CD4-positive, CD25-positive, alpha-beta regulatory T cell (primary cell): Measurements from ENCODE around the gene LMNA. TPM values are rescaled to one million over a fixed set of nuclear protein-coding genes. Genes with fewer than 3 reads are reported as not detected.

Experiments used
- ATAC-seq, 2 donors: fragments of 150-1000 bp; cut with Tn5 transposase; one replicate each; pipeline ENCODE4 v1.10.0; 2021; ENCODE audit warnings: low read depth in 2 of 2, moderate number of reproducible peaks in 2 of 2, moderate library complexity in 1 of 2
- DNase-seq, 3 donors: peaks; one replicate each; pipeline versions ENCODE4 v3.0.0 to v3.0.0-alpha.2; 2012 to 2022; ENCODE audit warnings: mixed read lengths in 1 of 3
- H3K27ac ChIP-seq: one replicate; pipeline ENCODE4 v1.7.0; 2013; ENCODE audit warnings: mild to moderate bottlenecking, low read length; ENCODE audit not compliant: insufficient read depth, poor library complexity, severe bottlenecking
- H3K27me3 ChIP-seq: one replicate; pipeline ENCODE4 v1.7.0; 2013; ENCODE audit warnings: low read length; ENCODE audit not compliant: control insufficient read depth, insufficient read depth
- H3K36me3 ChIP-seq: one replicate; pipeline ENCODE4 v1.7.0; 2013; ENCODE audit warnings: mild to moderate bottlenecking, low read length, moderate library complexity; ENCODE audit not compliant: control insufficient read depth, insufficient read depth
- H3K4me1 ChIP-seq: 2 replicates; pipeline ENCODE4 v1.7.0; 2013; ENCODE audit warnings: mild to moderate bottlenecking, low read length; ENCODE audit not compliant: insufficient read depth, control insufficient read depth, poor library complexity, severe bottlenecking
- H3K4me3 ChIP-seq: one replicate; pipeline ENCODE4 v1.7.0; 2013; ENCODE audit warnings: low read depth, mild to moderate bottlenecking, low read length, moderate library complexity
- H3K9me3 ChIP-seq, 2 experiments: 1 replicate in 1 of 2; 2 replicates in 1 of 2; pipeline ENCODE4 v1.7.0; 2013; ENCODE audit warnings: low read length in 2 of 2, mild to moderate bottlenecking in 1 of 2, moderate library complexity in 1 of 2; ENCODE audit not compliant: control insufficient read depth in 2 of 2
- H3K27ac Mint-ChIP-seq, 3 donors: one replicate each; pipeline ENCODE4 v1.8.0; 2020 to 2022; ENCODE audit warnings: mild to moderate bottlenecking in 3 of 3, mixed read lengths in 3 of 3, moderate library complexity in 2 of 3
- H3K27me3 Mint-ChIP-seq: one replicate; pipeline ENCODE4 v1.8.0; 2022; ENCODE audit warnings: mild to moderate bottlenecking, mixed read lengths
- H3K36me3 Mint-ChIP-seq: one replicate; pipeline ENCODE4 v1.8.0; 2020; ENCODE audit warnings: mixed read lengths
- H3K4me1 Mint-ChIP-seq, 4 donors: one replicate each; pipeline ENCODE4 v1.8.0; 2020 to 2022; ENCODE audit warnings: mixed read lengths in 4 of 4, mild to moderate bottlenecking in 1 of 4
- H3K4me3 Mint-ChIP-seq, 4 donors: one replicate each; pipeline ENCODE4 v1.8.0; 2020 to 2022; ENCODE audit warnings: mild to moderate bottlenecking in 4 of 4, mixed read lengths in 4 of 4, moderate library complexity in 3 of 4
- H3K9me3 Mint-ChIP-seq, 7 donors: one replicate each; pipeline ENCODE4 v1.8.0; 2020 to 2022; ENCODE audit warnings: mixed read lengths in 7 of 7, mild to moderate bottlenecking in 3 of 7, moderate library complexity in 2 of 7
- polyA plus RNA-seq, 4 donors: library from polyadenylated mRNA; unstranded; fragments of 300-500 nt; fragmentation: Illumina TruSeq; gene quantifications; one replicate each; pipeline ENCODE4 v1.2.3, GENCODE V29; 2021
- total RNA-seq: library from RNA; stranded (reverse); gene quantifications from one replicate; pipeline ENCODE4 v1.2.3, GENCODE V29; 2022

Gene LMNA
- total and polyA plus RNA-seq, 5 donors from 2014 or later = 54.1 to 1,807 (median 95.6) TPM

- Mint-ChIP-seq H3K27me3 (no peaks in the 10 kb centered on the region), H3K36me3 (no peaks in the 10 kb centered on the region), H3K27ac (no peak overlapping the region), H3K4me1 (peaks cover 6 to 17% (median 11%) of the 10 kb centered on the region in 4 donors), H3K4me3 (peak overlapping the region in 1 of 4 donors; percentile 51), H3K9me3 (peaks cover 0 to 5% (median 0%) of the 10 kb centered on the region in 7 donors)
- no peaks in the 10 kb centered on the region for H3K9me3 ChIP-seq
- no peak for ATAC-seq
- no peaks in the 10 kb centered on the region for H3K36me3 ChIP-seq
- peaks cover 11% of the 10 kb centered on the region for H3K4me1 ChIP-seq
- H3K27me3 ChIP-seq = no peaks in the 10 kb centered on the region
- no peak for DNase-seq
- no peak overlapping the region for H3K27ac ChIP-seq
- no peak overlapping the region for H3K4me3 ChIP-seq
These were observed 30.2 kb downstream of the LMNA start for GRCh38 chr1:156144742-156145141.

GRCh38 chr1:156145650-156146019 lies 31.1 kb downstream of the LMNA start:
- ATAC-seq (no peak), DNase-seq (no peak)
- Mint-ChIP-seq H3K36me3 (no peaks in the 10 kb centered on the region), H3K4me3 (no peak overlapping the region), H3K27ac (peak overlapping the region in 2 of 3 donors; percentile 0 to 94), H3K4me1 (peaks cover 6 to 17% (median 11%) of the 10 kb centered on the region in 4 donors), H3K27me3 (no peaks in the 10 kb centered on the region), H3K9me3 (peaks cover 0 to 1% (median 0%) of the 10 kb centered on the region in 7 donors)
- H3K4me3 ChIP-seq = no peak overlapping the region
- H3K36me3 ChIP-seq = no peaks in the 10 kb centered on the region
- peaks cover 11% of the 10 kb centered on the region for H3K4me1 ChIP-seq
- no peaks in the 10 kb centered on the region for H3K9me3 ChIP-seq
- no peaks in the 10 kb centered on the region for H3K27me3 ChIP-seq
- H3K27ac ChIP-seq = no peak overlapping the region

- DNase-seq (peak; percentile 27 to 89 (median 74)), ATAC-seq (peak; percentile 73 to 81)
- peaks cover 0 to 1% (median 0%) of the 10 kb centered on the region in 7 donors for H3K9me3 Mint-ChIP-seq
- H3K27ac Mint-ChIP-seq = peak overlapping the region; percentile 0 to 94 (median 79)
- Histone ChIP-seq H3K27ac (no peak overlapping the region), H3K27me3 (no peaks in the 10 kb centered on the region), H3K4me3 (peak overlapping the region; percentile 47), H3K36me3 (no peaks in the 10 kb centered on the region), H3K9me3 (no peaks in the 10 kb centered on the region), H3K4me1 (peaks cover 11% of the 10 kb centered on the region)
- H3K4me3 Mint-ChIP-seq = peak overlapping the region; percentile 6 to 86 (median 63)
- H3K4me1 Mint-ChIP-seq = peaks cover 6 to 17% (median 11%) of the 10 kb centered on the region in 4 donors
- H3K27me3 Mint-ChIP-seq = no peaks in the 10 kb centered on the region
- no peaks in the 10 kb centered on the region for H3K36me3 Mint-ChIP-seq
These were observed 31.7 kb downstream of the LMNA start for GRCh38 chr1:156146020-156146768.

- DNase-seq = peak in 2 of 3 donors; percentile 12 to 53
- H3K9me3 Mint-ChIP-seq = peaks cover 0 to 1% (median 0%) of the 10 kb centered on the region in 7 donors
- no peaks in the 10 kb centered on the region for H3K36me3 ChIP-seq
- no peak overlapping the region for H3K4me3 Mint-ChIP-seq
- no peaks in the 10 kb centered on the region for H3K27me3 ChIP-seq
- no peaks in the 10 kb centered on the region for H3K36me3 Mint-ChIP-seq
- H3K27ac Mint-ChIP-seq = peak overlapping the region in 1 of 3 donors; percentile 63
- H3K4me3 ChIP-seq = no peak overlapping the region
- H3K4me1 Mint-ChIP-seq = peaks cover 6 to 17% (median 11%) of the 10 kb centered on the region in 4 donors
- peaks cover 11% of the 10 kb centered on the region for H3K4me1 ChIP-seq
- no peaks in the 10 kb centered on the region for H3K27me3 Mint-ChIP-seq
- no peaks in the 10 kb centered on the region for H3K9me3 ChIP-seq
- H3K27ac ChIP-seq = no peak overlapping the region
- ATAC-seq = no peak
These were observed 32.4 kb downstream of the LMNA start for GRCh38 chr1:156146769-156147405.

GRCh38 chr1:156148216-156148615 lies 33.7 kb downstream of the LMNA start:
- Histone ChIP-seq H3K27ac (no peak overlapping the region), H3K4me3 (no peak overlapping the region), H3K27me3 (no peaks in the 10 kb centered on the region), H3K4me1 (peaks cover 11% of the 10 kb centered on the region), H3K36me3 (no peaks in the 10 kb centered on the region), H3K9me3 (no peaks in the 10 kb centered on the region)
- Mint-ChIP-seq H3K36me3 (no peaks in the 10 kb centered on the region), H3K4me3 (peak overlapping the region in 1 of 4 donors; percentile 17), H3K27me3 (no peaks in the 10 kb centered on the region), H3K9me3 (peaks cover 0 to 1% (median 0%) of the 10 kb centered on the region in 7 donors), H3K4me1 (peaks cover 6 to 17% (median 11%) of the 10 kb centered on the region in 4 donors), H3K27ac (peak overlapping the region in 1 of 3 donors; percentile 85)
- ATAC-seq (no peak), DNase-seq (peak in 1 of 3 donors; percentile 13)

- DNase-seq (peak in 1 of 3 donors; percentile 29), ATAC-seq (no peak)
- Histone ChIP-seq H3K9me3 (no peaks in the 10 kb centered on the region), H3K27me3 (no peaks in the 10 kb centered on the region), H3K4me3 (no peak overlapping the region), H3K4me1 (peaks cover 11% of the 10 kb centered on the region), H3K36me3 (no peaks in the 10 kb centered on the region), H3K27ac (no peak overlapping the region)
- H3K27me3 Mint-ChIP-seq = no peaks in the 10 kb centered on the region
- H3K4me1 Mint-ChIP-seq = peaks cover 6 to 21% (median 12%) of the 10 kb centered on the region in 4 donors
- peaks cover 0 to 1% (median 0%) of the 10 kb centered on the region in 7 donors for H3K9me3 Mint-ChIP-seq
- peak overlapping the region in 2 of 4 donors; percentile 23 to 36 for H3K4me3 Mint-ChIP-seq
- H3K36me3 Mint-ChIP-seq = no peaks in the 10 kb centered on the region
- no peak overlapping the region for H3K27ac Mint-ChIP-seq
These were observed 35.1 kb downstream of the LMNA start for GRCh38 chr1:156149374-156150332.

- H3K9me3 ChIP-seq = no peaks in the 10 kb centered on the region
- H3K27me3 ChIP-seq = no peaks in the 10 kb centered on the region
- no peak for ATAC-seq
- no peaks in the 10 kb centered on the region for H3K36me3 ChIP-seq
- Mint-ChIP-seq H3K4me1 (peaks cover 6 to 20% (median 12%) of the 10 kb centered on the region in 4 donors), H3K4me3 (peak overlapping the region in 1 of 4 donors; percentile 36), H3K27ac (no peak overlapping the region), H3K27me3 (no peaks in the 10 kb centered on the region), H3K9me3 (peaks cover 0 to 1% (median 0%) of the 10 kb centered on the region in 7 donors), H3K36me3 (no peaks in the 10 kb centered on the region)
- no peak for DNase-seq
- H3K4me3 ChIP-seq = no peak overlapping the region
- no peak overlapping the region for H3K27ac ChIP-seq
- peaks cover 11% of the 10 kb centered on the region for H3K4me1 ChIP-seq
These were observed 36.0 kb downstream of the LMNA start for GRCh38 chr1:156150333-156151011.
